IPS-NIHi7 (cell line): ENCODE results near the gene NTM.
A peak's percentile ranks its signal among the peaks of the same experiment; 100 is the strongest.
"Not testable (repeated sequence)": the region's sequence is repeated elsewhere in the genome, so short reads cannot be mapped to it uniquely, and the experiment has no call there.

Experiments
- DNase-seq: peaks from one replicate; pipeline ENCODE4 v3.0.0; 2012; ENCODE audit warnings: mixed read lengths; ENCODE audit errors: extremely low spot score

NTM gene

GRCh38 chr11:132347156-132348090, 977.0 kb downstream of the NTM start:
- DNase-seq, result peak; percentile 50

GRCh38 chr11:132349811-132350733, 979.7 kb downstream of the NTM start:
- no peak for DNase-seq

GRCh38 chr11:132351050-132351449, 980.6 kb downstream of the NTM start:
- no peak for DNase-seq

- DNase-seq, result no peak
Measured at GRCh38 chr11:132352497-132352896, 982.1 kb downstream of the NTM start.

- no peak for DNase-seq
Measured at GRCh38 chr11:132353255-132353654, 982.8 kb downstream of the NTM start.

GRCh38 chr11:132357811-132358572, 987.6 kb downstream of the NTM start:
- no peak for DNase-seq

- no peak for DNase-seq
Measured at GRCh38 chr11:132358573-132358953, 988.1 kb downstream of the NTM start.

- DNase-seq, result peak; percentile 45
Measured at GRCh38 chr11:132361011-132361550, 990.7 kb downstream of the NTM start.

GRCh38 chr11:132365650-132366049, 995.2 kb downstream of the NTM start:
- DNase-seq, result no peak

GRCh38 chr11:132367293-132367692, 996.9 kb downstream of the NTM start:
- DNase-seq, result no peak

- DNase-seq, result not testable (repeated sequence)
Measured at GRCh38 chr11:132370114-132370513, 999.7 kb downstream of the NTM start.

GRCh38 chr11:132373405-132374143, 1003.2 kb downstream of the NTM start:
- no peak for DNase-seq

GRCh38 chr11:132379540-132379939, 1009.1 kb downstream of the NTM start:
- DNase-seq, result no peak
